GM21786 (cell line): ENCODE data around the gene OR4E1.
"Not testable (repeated sequence)": the region's sequence is repeated elsewhere in the genome, so short reads cannot be mapped to it uniquely, and the experiment has no call there.

Experiments used
- ATAC-seq: cut with Tn5 transposase; IDR thresholded peaks from one replicate; pipeline ENCODE4 v1.9.1; 2021; ENCODE audit not compliant: unreplicated experiment

The OR4E1 gene

DNA sequence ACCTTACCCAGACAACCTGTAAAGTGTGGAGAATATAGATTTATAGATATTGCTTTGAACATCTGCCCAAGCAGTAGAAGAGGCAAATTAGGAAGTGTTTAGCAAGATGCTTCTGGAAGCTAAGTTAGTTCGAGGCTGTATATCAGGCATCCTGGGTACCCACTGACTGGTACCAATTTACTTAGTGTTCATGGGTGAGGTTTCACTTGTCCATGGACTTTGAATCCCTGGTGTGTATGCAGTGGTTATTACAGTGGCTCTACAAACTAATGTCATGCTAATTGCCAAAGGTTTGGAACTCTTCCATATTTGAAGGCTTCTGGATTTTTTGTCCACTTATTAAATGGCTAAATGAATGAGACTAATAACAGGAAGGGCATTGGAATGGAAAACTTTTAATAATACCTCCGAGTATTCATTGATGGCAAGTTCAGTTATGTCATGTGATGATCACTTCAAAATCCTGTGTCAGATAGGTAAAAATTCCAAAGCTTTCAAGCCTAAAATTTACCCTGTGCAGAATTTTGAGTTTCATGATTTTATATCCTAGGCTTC, 20.2 kb downstream of the OR4E1 start, which contains the start of gene OR4E2:
Gene OR4E2 (plus strand): TSS at position 505 of the 555 bp plus-strand sequence. CDS start 11,248 bp downstream, outside the sequence.
- ATAC-seq: no peak

DNA sequence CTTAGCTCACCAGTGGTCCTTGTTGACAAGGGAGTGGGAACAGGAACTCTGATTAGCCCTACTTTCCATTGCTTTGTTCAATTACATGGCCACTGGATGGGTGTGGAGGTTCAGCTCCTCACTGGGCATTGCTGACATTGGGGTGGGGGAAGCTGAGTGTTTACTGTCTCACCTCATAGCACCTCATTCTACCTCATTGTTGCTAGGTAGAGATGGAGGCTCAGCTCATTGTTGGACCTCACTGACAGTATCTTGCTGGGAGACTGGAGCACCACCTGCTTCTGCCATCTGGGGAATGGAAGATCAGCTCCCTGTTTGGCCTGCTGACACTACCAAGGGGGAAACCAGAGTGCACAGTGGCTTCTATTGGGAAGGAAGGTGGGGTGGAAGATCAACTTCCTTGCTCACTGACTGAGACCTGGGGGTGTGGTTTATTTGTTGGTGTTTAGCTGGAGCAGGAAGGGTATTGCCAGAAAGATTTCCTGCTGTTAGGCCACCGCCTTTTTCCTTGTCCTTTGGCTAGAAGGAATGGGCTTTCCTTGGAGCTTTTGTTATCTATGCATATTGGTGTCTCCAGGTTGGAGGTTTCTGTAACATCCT, 21.3 kb downstream of the OR4E1 start:
- ATAC-seq: no peak

DNA sequence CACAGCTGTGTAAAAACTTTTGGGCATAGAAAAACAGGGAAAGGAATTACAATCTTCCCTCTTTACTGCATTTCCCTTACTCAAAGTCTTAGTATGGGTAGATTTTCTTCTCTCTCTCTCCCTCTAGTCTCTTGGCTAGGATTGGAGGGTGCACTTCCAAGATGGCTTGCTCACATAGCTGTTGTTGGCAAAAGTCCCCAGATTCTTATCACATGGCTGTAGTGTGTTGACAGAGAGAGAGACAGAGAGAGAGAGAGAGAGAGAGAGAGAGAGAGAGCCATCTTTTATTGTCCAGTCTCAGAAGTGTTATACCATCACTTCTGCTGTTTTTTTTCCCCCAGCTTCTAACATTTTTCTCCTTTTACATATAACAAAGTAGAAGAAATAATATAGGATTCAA, 26.2 kb downstream of the OR4E1 start:
- ATAC-seq: no peak

DNA sequence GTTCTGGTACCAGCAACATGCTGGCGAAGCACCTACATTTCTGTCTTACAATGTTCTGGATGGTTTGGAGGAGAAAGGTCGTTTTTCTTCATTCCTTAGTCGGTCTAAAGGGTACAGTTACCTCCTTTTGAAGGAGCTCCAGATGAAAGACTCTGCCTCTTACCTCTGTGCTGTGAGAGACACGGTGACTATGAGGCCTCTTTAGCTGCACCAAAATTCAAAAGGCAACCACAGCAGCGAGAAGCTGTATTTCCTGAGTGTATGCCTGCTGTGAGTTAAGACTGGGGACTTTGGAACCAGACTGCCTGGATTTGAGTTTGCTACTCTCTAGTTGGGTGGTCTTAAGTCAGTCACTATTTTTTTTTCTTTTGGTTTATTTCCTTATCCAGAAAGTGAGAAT, 30.2 kb downstream of the OR4E1 start:
- ATAC-seq: no peak

DNA sequence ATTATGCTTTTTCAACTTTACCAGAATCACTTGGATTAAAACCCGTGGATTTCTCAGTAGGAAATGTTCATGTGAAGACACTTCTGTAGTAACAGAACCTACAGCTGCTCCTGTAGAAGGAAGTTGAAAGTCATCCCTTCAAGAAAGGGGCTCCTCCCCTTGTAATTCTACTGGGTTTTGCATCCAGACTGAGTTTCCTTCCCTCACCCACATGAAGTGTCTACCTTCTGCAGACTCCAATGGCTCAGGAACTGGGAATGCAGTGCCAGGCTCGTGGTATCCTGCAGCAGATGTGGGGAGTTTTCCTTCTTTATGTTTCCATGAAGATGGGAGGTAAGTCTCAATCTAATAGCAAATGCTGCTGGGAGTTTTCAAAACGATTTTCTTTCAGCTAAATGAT, 30.9 kb downstream of the OR4E1 start:
- no peak for ATAC-seq

DNA sequence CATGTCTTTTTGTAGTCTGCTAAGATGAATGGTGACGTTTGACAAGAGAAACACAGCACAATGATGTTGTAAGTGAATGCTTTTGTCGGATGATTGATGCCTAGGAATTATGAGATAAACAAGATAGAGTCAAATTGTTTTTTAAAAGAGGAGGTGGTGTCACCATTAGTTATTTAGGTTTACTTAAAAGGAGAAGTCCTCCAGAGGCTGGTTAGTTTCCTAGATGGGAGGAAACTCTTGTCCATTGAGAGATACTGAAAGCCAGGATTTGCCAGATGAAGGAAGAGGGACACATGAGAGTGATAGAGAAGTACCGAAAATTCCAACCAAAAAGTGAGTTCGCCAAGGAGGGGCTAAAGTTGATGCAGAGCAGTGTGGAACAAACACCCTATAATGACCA, 38.8 kb downstream of the OR4E1 start, which contains the start of gene OR10G2:
Gene OR10G2 (minus strand): TSS at position 101 of the 400 bp plus-strand sequence. CDS start 98 bp downstream, at position 3.
- no peak for ATAC-seq

DNA sequence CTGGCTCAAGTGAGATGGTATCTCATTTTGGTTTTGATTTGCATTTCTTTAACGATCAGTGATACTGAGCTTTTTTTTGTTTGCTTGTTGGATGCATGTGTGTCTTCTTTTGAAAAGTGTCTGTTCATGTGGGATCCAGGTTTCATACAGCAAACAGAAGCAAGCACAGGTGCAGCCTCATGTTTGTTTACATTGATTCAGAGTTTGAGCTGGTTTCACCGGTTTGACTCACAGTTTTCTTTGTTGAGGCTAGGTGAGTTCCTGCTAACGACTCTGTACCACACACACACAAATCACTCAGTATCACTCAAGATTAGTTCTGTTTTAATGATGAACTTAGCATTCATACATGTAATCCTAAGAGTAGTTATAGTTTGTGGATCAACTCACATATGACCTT, 42.5 kb downstream of the OR4E1 start:
- no peak for ATAC-seq

DNA sequence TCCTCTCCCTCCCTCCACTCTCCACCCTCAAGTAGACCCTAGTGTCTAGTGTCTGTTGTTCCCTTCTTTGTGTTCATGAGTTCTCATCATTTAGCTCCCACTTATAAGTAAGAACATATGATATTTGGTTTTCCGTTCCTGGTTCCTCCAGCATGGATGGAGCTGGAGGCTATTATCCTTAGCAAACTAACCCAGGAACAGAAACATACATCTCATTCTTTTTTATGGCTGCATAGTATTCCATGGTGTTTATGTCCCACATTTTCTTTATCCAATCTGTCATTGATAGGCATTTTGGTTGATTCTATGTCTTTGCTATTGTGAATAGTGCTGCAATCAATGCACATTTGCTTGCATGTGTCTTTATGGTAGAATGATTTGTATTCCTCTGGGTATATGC, 43.1 kb downstream of the OR4E1 start:
- not testable (repeated sequence) for ATAC-seq

DNA sequence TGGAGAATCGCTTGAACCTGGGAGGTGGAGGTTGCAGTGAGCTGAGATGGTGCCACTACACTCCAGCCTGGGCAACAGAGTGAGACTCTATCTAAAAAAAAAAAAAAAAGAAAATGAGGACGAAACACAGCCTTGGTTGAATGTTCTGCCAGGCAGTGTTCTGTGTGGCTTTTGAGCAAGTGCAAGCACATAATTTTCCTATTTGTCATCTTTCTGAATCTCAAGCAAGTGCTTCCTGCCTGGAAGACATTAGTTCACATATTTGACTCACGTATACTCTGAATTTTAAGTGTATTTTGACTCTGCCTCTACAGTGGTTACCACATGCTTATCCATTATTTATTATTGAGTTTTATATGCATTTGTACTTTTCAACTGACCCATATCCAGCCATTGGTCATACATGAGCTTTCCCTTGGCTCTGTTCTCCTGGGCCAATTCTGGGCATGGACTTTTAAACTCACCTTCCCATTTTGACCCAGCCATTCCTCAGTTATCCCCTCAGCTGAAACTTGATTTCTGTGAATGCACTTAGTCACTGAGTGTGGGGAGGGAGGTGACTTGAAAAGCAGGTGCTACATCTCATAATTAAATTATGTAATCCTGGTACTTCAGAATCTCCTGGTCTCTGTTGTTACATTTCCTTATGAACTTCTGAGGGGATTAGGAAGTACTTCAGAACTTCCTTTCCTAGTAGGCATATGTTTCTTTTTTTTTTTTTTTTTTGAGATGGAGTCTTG, 47.0 kb downstream of the OR4E1 start:
- ATAC-seq: no peak
